ENCODE measurements around the gene CPLX3. TPM values are rescaled to one million over a fixed set of nuclear protein-coding genes. Genes with fewer than 3 reads are reported as not detected.

CPLX3 gene
- total and polyA plus RNA-seq, 4 donors, result 0.05 to 0.13 TPM; not detected in 2

DNA sequence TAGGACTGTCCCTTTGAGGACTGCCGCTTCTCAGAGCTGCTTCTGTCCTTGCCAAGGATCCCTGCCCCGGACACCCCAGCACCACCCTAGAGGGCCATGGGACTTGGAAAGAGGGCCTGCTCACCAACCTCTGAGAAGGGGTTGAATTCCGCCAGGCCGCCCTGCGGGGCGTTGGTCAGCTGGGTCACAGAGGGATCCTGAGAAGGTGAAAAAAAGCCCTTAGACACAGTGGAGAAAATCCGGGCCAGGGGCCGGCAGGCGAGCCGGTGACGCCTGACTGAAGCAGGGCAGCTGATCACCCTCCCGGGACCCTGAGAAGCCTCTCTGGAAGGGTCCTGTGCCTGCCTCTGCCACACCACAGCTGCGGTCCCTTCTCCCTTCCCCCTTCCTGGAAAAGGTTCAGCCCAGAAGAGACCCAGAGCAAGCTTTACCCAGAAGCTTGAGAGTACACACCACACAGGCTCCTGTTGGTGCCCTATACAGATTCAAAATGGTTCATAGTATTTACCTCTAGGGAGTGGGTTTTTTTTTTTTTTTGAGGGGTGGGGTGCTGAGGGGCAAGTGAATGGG is 28.1 kb downstream of the CPLX3 start:
- Histone ChIP-seq H3K27ac (ENCODE audit: low read depth in 1 of 2, low read length in 2 of 2) (no peak overlapping the region), H3K36me3 (ENCODE audit: control insufficient read depth in 1 of 2, insufficient read depth in 2 of 2, low read length in 1 of 2) (peaks cover 0 to 12% of the 10 kb centered on the region in 2 donors), H3K27me3 (ENCODE audit: control insufficient read depth in 1 of 2, insufficient read depth in 2 of 2, low read length in 1 of 2) (no peaks in the 10 kb centered on the region), H3K9me3 (ENCODE audit: control insufficient read depth, low read length) (no peaks in the 10 kb centered on the region), H3K4me3 (ENCODE audit: low read length in 2 of 2) (no peak overlapping the region), H3K4me1 (ENCODE audit: control insufficient read depth in 1 of 2, insufficient read depth in 2 of 2, low read length in 2 of 2) (no peaks in the 10 kb centered on the region)
- WGBS, 2 donors, result 89 to 92% methylated on average over 13 of the region's 13 CpGs
- intact Hi-C loops (cut with DNase I), result no loop called here
- ATAC-seq (ENCODE audit: low FRiP score) (no peak), DNase-seq (no peak)

DNA sequence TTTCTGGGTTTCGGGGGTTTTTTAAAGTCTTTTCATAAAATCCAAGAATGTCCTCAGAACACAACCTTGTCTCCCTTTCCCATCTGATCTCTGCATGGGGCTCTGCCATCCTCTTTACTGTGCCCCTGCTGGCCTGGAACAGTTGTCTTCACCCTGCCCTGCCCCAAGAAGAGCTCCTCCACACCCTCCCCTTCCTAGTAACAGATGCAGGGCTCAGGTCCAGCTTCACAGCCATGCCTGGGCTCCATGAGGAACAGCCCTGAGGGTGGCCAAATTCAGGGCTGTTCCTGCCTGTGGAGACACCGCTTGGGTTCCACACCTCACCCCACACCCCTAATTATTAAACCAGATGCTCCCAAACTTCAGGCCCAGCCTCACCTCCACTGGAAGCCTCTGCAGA is 29.4 kb downstream of the CPLX3 start:
- intact Hi-C loops (cut with DNase I), result no loop called here
- Histone ChIP-seq H3K27ac (ENCODE audit: low read depth in 1 of 2, low read length in 2 of 2) (no peak overlapping the region), H3K36me3 (ENCODE audit: control insufficient read depth in 1 of 2, insufficient read depth in 2 of 2, low read length in 1 of 2) (peaks cover 0 to 6% of the 10 kb centered on the region in 2 donors), H3K4me3 (ENCODE audit: low read length in 2 of 2) (no peak overlapping the region), H3K4me1 (ENCODE audit: control insufficient read depth in 1 of 2, insufficient read depth in 2 of 2, low read length in 2 of 2) (no peaks in the 10 kb centered on the region), H3K9me3 (ENCODE audit: control insufficient read depth, low read length) (no peaks in the 10 kb centered on the region), H3K27me3 (ENCODE audit: control insufficient read depth in 1 of 2, insufficient read depth in 2 of 2, low read length in 1 of 2) (no peaks in the 10 kb centered on the region)
- DNase-seq (no peak), ATAC-seq (ENCODE audit: low FRiP score) (no peak)
- 74 to 90% methylated on average over 2 of the region's 2 CpGs for WGBS, 2 donors

DNA sequence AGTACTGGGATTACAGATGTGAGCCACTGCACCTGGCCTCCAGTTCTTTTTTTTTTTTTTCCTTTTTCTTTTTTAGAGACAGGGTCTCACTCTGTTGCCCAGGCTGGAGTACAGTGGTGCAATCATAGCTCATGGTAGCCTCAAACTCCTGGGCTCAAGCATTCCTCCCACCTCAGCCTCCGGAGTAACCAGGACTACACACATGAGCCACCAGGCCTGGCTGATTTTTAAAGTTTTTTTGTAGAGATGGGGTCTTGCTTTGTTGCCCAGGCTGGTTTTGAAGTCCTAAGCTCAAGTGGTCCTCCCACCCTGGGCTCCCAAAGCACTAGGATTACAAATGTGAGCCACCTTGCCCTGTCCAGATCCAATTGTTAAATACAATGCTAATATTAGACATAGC is 30.1 kb downstream of the CPLX3 start:
- intact Hi-C loops (cut with DNase I), result no loop called here
- Histone ChIP-seq H3K27ac (ENCODE audit: low read depth in 1 of 2, low read length in 2 of 2) (no peak overlapping the region), H3K36me3 (ENCODE audit: control insufficient read depth in 1 of 2, insufficient read depth in 2 of 2, low read length in 1 of 2) (peaks cover 0 to 6% of the 10 kb centered on the region in 2 donors), H3K9me3 (ENCODE audit: control insufficient read depth, low read length) (no peaks in the 10 kb centered on the region), H3K4me1 (ENCODE audit: control insufficient read depth in 1 of 2, insufficient read depth in 2 of 2, low read length in 2 of 2) (no peaks in the 10 kb centered on the region), H3K4me3 (ENCODE audit: low read length in 2 of 2) (no peak overlapping the region), H3K27me3 (ENCODE audit: control insufficient read depth in 1 of 2, insufficient read depth in 2 of 2, low read length in 1 of 2) (no peaks in the 10 kb centered on the region)
- ATAC-seq (ENCODE audit: low FRiP score), result no peak
- no peak for DNase-seq
- 96 to 100% methylated on average over 1 of the region's 1 CpG for WGBS, 2 donors

DNA sequence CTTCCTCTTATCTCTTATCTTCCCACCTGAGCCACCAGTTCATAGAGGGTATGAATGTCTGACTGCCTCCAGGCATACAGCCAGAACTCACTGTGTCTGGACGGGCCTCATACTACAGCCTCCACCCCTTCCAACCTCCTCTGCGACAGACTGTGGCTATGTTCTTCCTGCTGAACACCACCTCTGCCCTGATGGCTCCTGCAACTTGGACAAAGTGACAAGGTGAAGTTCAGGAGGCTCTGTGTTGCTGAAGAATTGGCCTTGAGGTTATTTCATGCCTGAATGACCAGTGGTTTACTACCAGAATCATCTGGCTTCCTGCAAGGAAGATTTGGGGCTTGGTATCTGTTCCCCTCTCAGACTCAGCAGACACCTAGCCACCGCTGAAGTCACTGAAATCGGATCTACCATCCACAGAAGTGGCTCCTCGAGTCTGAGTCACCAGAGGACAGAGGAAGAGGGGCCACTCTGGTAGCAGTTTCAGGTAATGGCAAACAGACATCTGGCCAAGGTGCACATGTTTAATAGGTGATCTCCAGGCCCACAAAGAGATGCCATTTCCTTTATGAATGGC is 30.7 kb downstream of the CPLX3 start:
- ATAC-seq (ENCODE audit: low FRiP score), result no peak
- WGBS, 2 donors, result 63 to 66% methylated on average over 5 of the region's 5 CpGs
- no peaks in the 10 kb centered on the region for H3K27me3 ChIP-seq (ENCODE audit: control insufficient read depth in 1 of 2, insufficient read depth in 2 of 2, low read length in 1 of 2)
- H3K4me1 ChIP-seq (ENCODE audit: control insufficient read depth in 1 of 2, insufficient read depth in 2 of 2, low read length in 2 of 2), result no peaks in the 10 kb centered on the region
- H3K27ac ChIP-seq (ENCODE audit: low read depth in 1 of 2, low read length in 2 of 2), result no peak overlapping the region
- no peak for DNase-seq
- H3K36me3 ChIP-seq (ENCODE audit: control insufficient read depth in 1 of 2, insufficient read depth in 2 of 2, low read length in 1 of 2), result peaks cover 0 to 3% of the 10 kb centered on the region in 2 donors
- intact Hi-C loops (cut with DNase I), result no loop called here
- no peaks in the 10 kb centered on the region for H3K9me3 ChIP-seq (ENCODE audit: control insufficient read depth, low read length)
- no peak overlapping the region for H3K4me3 ChIP-seq (ENCODE audit: low read length in 2 of 2)

DNA sequence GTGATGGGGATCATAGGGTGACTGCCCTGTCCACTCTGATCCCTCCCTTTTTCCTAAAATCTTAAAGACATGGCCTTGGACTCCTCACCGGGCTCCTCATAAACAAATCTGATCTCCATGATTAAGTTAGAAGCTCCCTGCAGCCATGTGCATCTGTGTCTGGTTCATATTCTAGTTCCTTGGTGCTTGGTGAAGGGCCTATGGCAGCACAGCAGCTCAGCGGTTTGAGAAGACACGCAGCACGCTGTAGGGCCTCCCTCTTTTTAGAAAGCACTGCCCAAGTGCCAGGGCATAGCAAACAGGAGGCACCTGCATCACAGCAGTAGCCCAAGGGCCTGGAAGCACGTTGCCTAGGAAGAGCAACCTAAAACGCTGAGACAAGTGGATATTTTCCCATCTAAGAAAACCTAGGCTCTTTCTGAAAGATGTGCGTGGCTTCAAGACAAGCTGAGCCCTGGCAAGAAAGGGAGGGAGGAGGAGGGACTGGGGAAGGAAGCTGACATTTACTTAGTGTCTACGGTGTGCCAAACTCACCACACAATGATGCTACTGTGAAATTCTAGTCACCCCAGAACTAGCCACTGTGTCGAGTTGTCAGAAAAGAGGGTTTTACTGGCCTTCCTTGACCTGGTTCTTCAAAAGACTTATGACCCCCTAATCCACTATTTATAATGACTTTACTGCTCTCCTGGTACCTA is 31.4 kb downstream of the CPLX3 start:
- H3K9me3 ChIP-seq (ENCODE audit: control insufficient read depth, low read length), result no peaks in the 10 kb centered on the region
- H3K4me3 ChIP-seq (ENCODE audit: low read length in 2 of 2), result no peak overlapping the region
- DNase-seq, result no peak
- H3K27ac ChIP-seq (ENCODE audit: low read depth in 1 of 2, low read length in 2 of 2), result no peak overlapping the region
- ATAC-seq (ENCODE audit: low FRiP score), result no peak
- H3K27me3 ChIP-seq (ENCODE audit: control insufficient read depth in 1 of 2, insufficient read depth in 2 of 2, low read length in 1 of 2), result no peaks in the 10 kb centered on the region
- peaks cover 0 to 3% of the 10 kb centered on the region in 2 donors for H3K36me3 ChIP-seq (ENCODE audit: control insufficient read depth in 1 of 2, insufficient read depth in 2 of 2, low read length in 1 of 2)
- WGBS, 2 donors, result 77 to 80% methylated on average over 9 of the region's 9 CpGs
- intact Hi-C loops (cut with DNase I), result no loop called here
- no peaks in the 10 kb centered on the region for H3K4me1 ChIP-seq (ENCODE audit: control insufficient read depth in 1 of 2, insufficient read depth in 2 of 2, low read length in 2 of 2)

DNA sequence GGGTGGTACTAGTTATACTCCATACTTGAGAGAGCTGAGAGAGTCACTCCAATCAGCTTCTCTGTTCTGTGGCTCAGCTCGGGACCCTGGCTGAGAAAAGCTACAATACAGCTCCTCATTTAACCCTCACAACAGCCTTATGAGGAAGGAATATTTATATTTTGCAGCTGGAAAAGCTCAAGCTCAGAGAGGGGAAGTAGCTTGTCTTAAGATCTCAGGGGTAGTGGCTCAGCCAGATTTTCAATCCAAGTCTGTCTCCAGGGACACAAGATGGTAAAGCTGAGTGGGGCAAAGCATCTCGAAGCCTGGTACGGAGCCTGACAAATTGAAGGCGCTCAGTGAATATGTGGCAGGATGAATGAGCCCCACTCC is 31.9 kb downstream of the CPLX3 start:
- Histone ChIP-seq H3K27me3 (ENCODE audit: control insufficient read depth in 1 of 2, insufficient read depth in 2 of 2, low read length in 1 of 2) (no peaks in the 10 kb centered on the region), H3K4me3 (ENCODE audit: low read length in 2 of 2) (no peak overlapping the region), H3K9me3 (ENCODE audit: control insufficient read depth, low read length) (no peaks in the 10 kb centered on the region), H3K27ac (ENCODE audit: low read depth in 1 of 2, low read length in 2 of 2) (no peak overlapping the region), H3K4me1 (ENCODE audit: control insufficient read depth in 1 of 2, insufficient read depth in 2 of 2, low read length in 2 of 2) (no peaks in the 10 kb centered on the region), H3K36me3 (ENCODE audit: control insufficient read depth in 1 of 2, insufficient read depth in 2 of 2, low read length in 1 of 2) (peaks cover 0 to 1% of the 10 kb centered on the region in 2 donors)
- ATAC-seq (ENCODE audit: low FRiP score) (no peak), DNase-seq (no peak)
- WGBS, 2 donors, result 75 to 76% methylated on average over 4 of the region's 4 CpGs
- intact Hi-C loops (cut with DNase I), result no loop called here

DNA sequence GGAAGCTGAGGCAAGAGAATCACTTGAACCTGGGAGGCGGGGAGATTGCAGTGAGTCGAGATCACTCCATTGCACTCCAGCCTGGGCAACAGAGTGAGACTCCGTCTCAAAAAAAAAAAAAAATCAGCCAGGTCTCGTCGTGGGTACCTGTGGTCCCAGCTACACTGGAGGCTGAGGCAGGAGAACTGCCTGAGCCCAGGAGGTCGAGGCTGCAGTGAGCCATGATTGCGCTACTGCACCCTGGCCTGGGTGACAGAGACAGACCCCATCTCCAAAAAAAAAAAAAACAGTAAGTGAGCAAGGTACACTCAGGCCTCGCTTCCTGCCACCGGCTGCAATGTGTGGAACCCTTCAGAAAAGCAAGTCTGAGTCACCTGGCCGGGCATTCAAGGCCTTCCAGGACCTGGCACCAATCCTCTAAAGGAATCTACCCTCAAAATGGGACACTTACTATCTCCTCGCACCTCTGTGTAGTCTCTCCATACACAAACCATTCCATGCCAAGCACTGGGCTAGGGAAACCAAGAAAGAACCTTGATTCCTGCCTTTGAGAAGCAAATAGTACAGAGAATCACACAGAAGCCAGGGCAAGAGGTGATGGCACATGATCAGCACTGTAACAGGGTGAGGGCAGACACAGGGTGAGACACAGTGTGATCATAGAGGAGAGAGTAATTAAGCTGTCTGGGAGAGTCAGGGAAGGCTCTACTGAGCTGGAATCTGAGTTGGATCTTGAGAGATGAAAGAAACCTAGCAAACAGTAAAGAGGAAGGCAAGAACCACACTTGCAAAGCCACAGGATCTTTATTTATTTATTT is 37.0 kb downstream of the CPLX3 start:
- no peak for ATAC-seq (ENCODE audit: low FRiP score)

DNA sequence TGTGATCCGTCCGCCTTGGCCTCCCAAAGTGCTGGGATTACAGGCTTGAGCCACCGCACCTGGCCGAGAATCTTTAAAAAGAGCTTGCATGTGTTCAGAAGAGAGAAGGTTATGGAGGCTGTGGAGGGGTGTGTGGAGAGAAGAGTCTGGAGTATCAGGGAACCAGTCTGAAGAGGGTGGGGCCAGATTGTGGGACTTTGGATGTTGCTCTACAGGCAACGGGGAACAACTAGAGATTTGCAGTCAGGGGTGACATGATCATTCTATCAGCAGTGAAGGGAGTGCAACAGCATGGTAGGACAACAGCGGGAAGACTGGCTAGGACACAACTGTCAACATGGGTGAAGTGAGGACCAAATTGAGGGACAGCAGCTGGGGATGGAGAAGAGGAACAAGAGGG is 37.9 kb downstream of the CPLX3 start:
- intact Hi-C loops (cut with DNase I), result no loop called here
- Histone ChIP-seq H3K4me3 (ENCODE audit: low read length in 2 of 2) (no peak overlapping the region), H3K27me3 (ENCODE audit: control insufficient read depth in 1 of 2, insufficient read depth in 2 of 2, low read length in 1 of 2) (no peaks in the 10 kb centered on the region), H3K36me3 (ENCODE audit: control insufficient read depth in 1 of 2, insufficient read depth in 2 of 2, low read length in 1 of 2) (no peaks in the 10 kb centered on the region), H3K27ac (ENCODE audit: low read depth in 1 of 2, low read length in 2 of 2) (no peak overlapping the region), H3K9me3 (ENCODE audit: control insufficient read depth, low read length) (no peaks in the 10 kb centered on the region), H3K4me1 (ENCODE audit: control insufficient read depth in 1 of 2, insufficient read depth in 2 of 2, low read length in 2 of 2) (no peaks in the 10 kb centered on the region)
- ATAC-seq (ENCODE audit: low FRiP score), result no peak
- WGBS, 2 donors, result 87 to 90% methylated on average over 6 of the region's 6 CpGs
- no peak for DNase-seq

More for the DNA sequence above, 37.0 kb downstream of the CPLX3 start:
- Histone ChIP-seq H3K27ac (ENCODE audit: low read depth in 1 of 2, low read length in 2 of 2) (no peak overlapping the region), H3K4me3 (ENCODE audit: low read length in 2 of 2) (no peak overlapping the region), H3K9me3 (ENCODE audit: control insufficient read depth, low read length) (no peaks in the 10 kb centered on the region), H3K4me1 (ENCODE audit: control insufficient read depth in 1 of 2, insufficient read depth in 2 of 2, low read length in 2 of 2) (no peaks in the 10 kb centered on the region), H3K36me3 (ENCODE audit: control insufficient read depth in 1 of 2, insufficient read depth in 2 of 2, low read length in 1 of 2) (no peaks in the 10 kb centered on the region), H3K27me3 (ENCODE audit: control insufficient read depth in 1 of 2, insufficient read depth in 2 of 2, low read length in 1 of 2) (no peaks in the 10 kb centered on the region)
- no peak for DNase-seq
- WGBS, 2 donors, result 78 to 79% methylated on average over 11 of the region's 11 CpGs
- intact Hi-C loops (cut with DNase I), result no loop called here

All from aorta (tissue), 5 donors.